RWPE1 (cell line): ENCODE data around the gene PSME2.
A peak's percentile ranks its signal among the peaks of the same experiment; 100 is the strongest.

Experiments
- CTCF ChIA-PET: fragments of 350-600 bp; sonication (Branson Sonifier 250); formaldehyde crosslinking; extraction: SDS; loops from one replicate; lab custom pipeline; 2021; lab: Yijun Ruan, JAX
- POLR2A ChIA-PET: fragments of 400-600 bp; formaldehyde crosslinking; extraction: SDS; loops from one replicate; lab custom pipeline; 2020; ENCODE audit warnings: antibody characterized with exemption; ENCODE audit not compliant: low non-redundant PET; lab: Yijun Ruan, JAX
- DNase-seq: peaks from one replicate; pipeline ENCODE4 v3.0.0; 2012; ENCODE audit warnings: low spot score
- H3K27ac ChIP-seq: fragments of 450-650 bp; 2 replicates; pipeline ENCODE4 v1.5.1; 2017
- CTCF ChIP-seq: fragments of 450-650 bp; conservative IDR thresholded peaks from 2 replicates; pipeline ENCODE4 v1.5.1; 2017; ENCODE audit warnings: low read depth, mild to moderate bottlenecking

The PSME2 gene

DNA sequence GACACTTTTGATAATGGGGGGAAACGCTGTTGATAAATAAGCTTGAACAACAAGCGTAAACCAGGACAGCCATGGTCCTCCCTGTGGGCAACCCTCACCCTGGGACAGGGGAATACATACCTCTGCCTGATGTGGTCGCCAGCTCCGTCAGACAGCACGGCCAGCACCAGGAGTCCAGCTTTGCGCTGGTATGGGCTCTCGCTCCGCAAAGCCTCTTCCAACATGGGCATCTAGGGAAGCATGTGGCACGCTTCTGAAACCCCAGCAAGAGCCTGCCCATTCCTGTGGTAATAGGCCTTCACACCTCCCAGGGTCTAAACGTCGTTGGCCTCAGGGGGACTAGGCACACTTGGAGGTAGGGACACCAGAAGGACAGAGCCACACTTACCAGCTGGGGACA is 39.3 kb upstream of the PSME2 start:
- CTCF ChIA-PET: no interaction called here

DNA sequence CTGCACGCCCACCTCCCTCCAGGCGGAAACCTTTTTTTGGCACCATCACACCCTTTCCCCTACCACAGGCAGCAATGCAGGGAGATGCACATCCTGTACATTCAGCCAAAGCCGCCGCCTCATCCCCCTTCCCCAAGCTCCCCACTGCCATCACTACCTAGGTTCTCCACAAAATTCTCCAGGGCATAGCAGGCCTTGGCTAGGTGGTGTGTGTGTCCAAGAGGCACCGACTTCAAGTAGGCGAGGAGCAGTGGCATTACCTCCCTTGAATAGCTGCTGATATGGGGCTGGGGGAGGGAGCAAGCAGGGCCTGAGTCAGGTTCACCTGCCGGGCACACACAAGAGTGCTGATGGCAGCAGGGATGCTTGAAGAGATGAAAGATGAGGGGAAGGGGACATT is 38.6 kb upstream of the PSME2 start:
- H3K27ac ChIP-seq: no peak overlapping the region
- ChIA-PET CTCF (no interaction called here), POLR2A (no interaction called here)
- no peak for TF ChIP-seq CTCF
- DNase-seq: no peak

More for the DNA sequence above, 39.3 kb upstream of the PSME2 start:
- POLR2A ChIA-PET: no interaction called here
- DNase-seq: no peak
- H3K27ac ChIP-seq: no peak overlapping the region
- TF ChIP-seq CTCF: no peak

- H3K27ac ChIP-seq: 0 out of 2 replicates have a peak overlapping the region, but pooled peaks have one; percentile 1
- DNase-seq: no peak
- CTCF ChIA-PET: no interaction called here
- TF ChIP-seq CTCF: no peak
- POLR2A ChIA-PET: no interaction called here
Measured at GRCh38 chr14:24184104-24184970, 37.9 kb upstream of the PSME2 start.

GRCh38 chr14:24183014-24183481 is 36.6 kb upstream of the PSME2 start:
- CTCF ChIA-PET: no interaction called here
- peak overlapping the region; percentile 9; the same call in 1 of the 2 replicates for H3K27ac ChIP-seq
- TF ChIP-seq CTCF: no peak
- DNase-seq: no peak
- POLR2A ChIA-PET: interaction anchor here (0.6 kb wide), 1 partner anchor 12 kb away, joined by 7 read pairs; no protein-coding TSS in a partner anchor

DNA sequence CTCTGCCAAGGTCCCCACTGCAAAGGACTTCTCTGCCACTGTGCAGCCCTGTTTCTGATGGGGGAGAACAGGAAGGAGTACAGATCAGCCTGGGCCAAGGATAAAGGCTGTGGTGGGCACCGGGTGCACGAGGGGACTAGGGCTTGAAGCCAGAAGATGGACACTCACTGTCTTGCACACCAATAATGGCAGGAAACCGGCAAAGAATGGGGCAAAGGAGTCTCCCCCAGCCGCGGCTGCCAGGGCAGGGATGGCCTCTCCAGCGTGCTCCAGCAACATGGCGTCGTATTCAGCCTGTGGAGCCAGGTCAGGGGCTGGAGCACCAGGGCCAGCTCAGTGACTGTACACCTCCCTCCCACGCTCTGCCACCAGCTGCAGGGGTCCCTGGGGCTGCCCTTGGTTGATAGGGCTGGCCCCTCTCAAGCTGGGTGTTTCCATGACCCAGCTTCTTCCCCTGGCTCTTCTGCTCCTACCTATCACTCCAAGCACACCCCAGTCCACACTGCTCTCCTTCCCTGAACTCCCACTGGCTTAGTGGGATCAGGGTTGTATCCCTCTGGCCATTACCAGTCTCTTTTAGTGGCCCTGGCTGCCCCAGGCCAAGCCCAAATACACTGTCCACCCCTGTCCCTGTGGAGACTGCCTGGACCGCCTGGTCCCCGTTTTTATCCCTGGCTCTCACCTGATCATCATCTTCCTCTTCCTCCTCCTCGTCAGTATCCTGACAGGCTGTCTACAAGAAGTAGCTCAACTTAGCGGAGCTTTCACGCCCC is 35.9 kb upstream of the PSME2 start:
- ChIA-PET CTCF (interaction anchor here (0.7 kb wide), 1 partner anchor 28 kb away, joined by 3 read pairs; no protein-coding TSS in a partner anchor), POLR2A (interaction anchor here (0.6 kb wide), 1 partner anchor 11 kb away, joined by 7 read pairs; no protein-coding TSS in a partner anchor)

More for the DNA sequence above, 35.9 kb upstream of the PSME2 start:
- no peak for DNase-seq
- H3K27ac ChIP-seq: peak overlapping the region; percentile 9; the same call in 1 of the 2 replicates
- TF ChIP-seq CTCF: no peak
